Suprapubic skin (tissue), 3 donors: ENCODE results near the gene CADM1.

ENCODE experiments used
- CTCF ChIP-seq, 2 donors: fragments of 200-600 bp in 1 of 2; fragments of 450-650 bp in 1 of 2; sonication (generic) in 1 of 2; IDR thresholded peaks; one replicate each; pipeline ENCODE4 v1.5.1; 2016 to 2019; ENCODE audit warnings: antibody characterized with exemption in 2 of 2, mild to moderate bottlenecking in 1 of 2, moderate library complexity in 1 of 2
- POLR2AphosphoS5 ChIP-seq, 3 donors: sonication (generic); formaldehyde crosslinking; IDR thresholded peaks; one replicate each; pipeline ENCODE4 v1.6.1; 2017; ENCODE audit warnings: antibody characterized with exemption in 3 of 3

GRCh38 chr11:115127790-115128189 lies 376.4 kb downstream of the CADM1 start:
- TF ChIP-seq POLR2AphosphoS5 (IDR thresholded peaks at IDR 0.05): no peak
- TF ChIP-seq CTCF (IDR thresholded peaks at IDR 0.05): no peak
